Peyer's patch (tissue), 4 donors: ENCODE results near the gene FAM20B. TPM values are rescaled to one million over a fixed set of nuclear protein-coding genes. Genes with fewer than 3 reads are reported as not detected.

Experiments
- DNase-seq, 3 donors: peaks; one replicate each; pipeline ENCODE4 v3.0.0-alpha.2; 2017 to 2019
- H3K27ac ChIP-seq, 4 donors: fragments of 200-600 bp; sonication (generic); one replicate each; pipeline ENCODE4 v1.5.1; 2016 to 2019
- H3K27me3 ChIP-seq, 2 donors: fragments of 200-600 bp; sonication (generic); one replicate each; pipeline ENCODE4 v1.5.1; 2019
- H3K36me3 ChIP-seq, 3 donors: fragments of 200-600 bp; sonication (generic); one replicate each; pipeline ENCODE4 v1.5.1; 2016 to 2019
- H3K4me1 ChIP-seq, 4 donors: fragments of 200-600 bp; sonication (generic); one replicate each; pipeline ENCODE4 v1.5.1; 2016 to 2019
- H3K4me3 ChIP-seq, 4 donors: fragments of 200-600 bp; sonication (generic); 1 replicate in 3 of 4; 2 replicates in 1 of 4; pipeline ENCODE4 v1.5.1; 2016 to 2019; ENCODE audit warnings: mild to moderate bottlenecking in 1 of 4
- H3K9me3 ChIP-seq, 4 donors: fragments of 200-600 bp; sonication (generic); one replicate each; pipeline ENCODE4 v1.5.1; 2016 to 2019; ENCODE audit warnings: mild to moderate bottlenecking in 1 of 4
- CTCF ChIP-seq, 6 experiments: fragments of 450-650 bp in 4 of 6; fragments of 200-600 bp in 2 of 6; sonication (generic) in 1 of 6; IDR thresholded peaks; one replicate each; pipeline ENCODE4 v1.5.1; 2017 to 2019; ENCODE audit warnings: antibody characterized with exemption in 6 of 6, mild to moderate bottlenecking in 3 of 6, moderate library complexity in 1 of 6
- POLR2A ChIP-seq, 2 donors: fragments of 450-650 bp; IDR thresholded peaks; one replicate each; pipeline ENCODE4 v1.5.1; 2017; ENCODE audit warnings: antibody characterized with exemption in 2 of 2, mild to moderate bottlenecking in 2 of 2, moderate library complexity in 2 of 2
- total RNA-seq, 4 donors: library from RNA; depleted of rRNA; stranded (reverse); fragments of >200 nt; gene quantifications; one replicate each; pipeline ENCODE4 v1.1.0, GENCODE V29; 2016

Gene FAM20B
- total RNA-seq, 4 donors from 2014 or later, result 13.8 to 18.8 (median 17.2) TPM

GRCh38 chr1:179007233-179007632, 18.5 kb upstream of the FAM20B start:
- H3K9me3 ChIP-seq, result no peaks in the 10 kb centered on the region
- no peak overlapping the region for H3K27ac ChIP-seq
- no peaks in the 10 kb centered on the region for H3K27me3 ChIP-seq
- no peaks in the 10 kb centered on the region for H3K36me3 ChIP-seq
- DNase-seq, result no peak
- no peak for TF ChIP-seq CTCF (IDR thresholded peaks at IDR 0.05)
- TF ChIP-seq POLR2A (IDR thresholded peaks at IDR 0.05), result no peak
- no peak overlapping the region for H3K4me3 ChIP-seq
- peaks cover 3 to 8% (median 4%) of the 10 kb centered on the region in 4 donors for H3K4me1 ChIP-seq

- Histone ChIP-seq H3K27me3 (no peaks in the 10 kb centered on the region), H3K4me3 (no peak overlapping the region), H3K4me1 (no peaks in the 10 kb centered on the region), H3K9me3 (no peaks in the 10 kb centered on the region), H3K27ac (no peak overlapping the region), H3K36me3 (no peaks in the 10 kb centered on the region)
- DNase-seq, result no peak
- TF ChIP-seq POLR2A (IDR thresholded peaks at IDR 0.05) (no peak), CTCF (IDR thresholded peaks at IDR 0.05) (no peak)
Measured at GRCh38 chr1:179010671-179011070, 15.0 kb upstream of the FAM20B start.

- no peaks in the 10 kb centered on the region for H3K27me3 ChIP-seq
- DNase-seq, result no peak
- H3K9me3 ChIP-seq, result no peaks in the 10 kb centered on the region
- no peaks in the 10 kb centered on the region for H3K36me3 ChIP-seq
- TF ChIP-seq POLR2A (IDR thresholded peaks at IDR 0.05), result no peak
- no peak overlapping the region for H3K4me3 ChIP-seq
- no peak overlapping the region for H3K27ac ChIP-seq
- H3K4me1 ChIP-seq, result peaks cover 0 to 12% (median 2%) of the 10 kb centered on the region in 4 donors
Measured at GRCh38 chr1:179012038-179012437, 13.7 kb upstream of the FAM20B start.

- no peak overlapping the region for H3K27ac ChIP-seq
- no peaks in the 10 kb centered on the region for H3K9me3 ChIP-seq
- DNase-seq, result peak in 1 of 3 donors; percentile 26
- no peaks in the 10 kb centered on the region for H3K36me3 ChIP-seq
- no peak overlapping the region for H3K4me3 ChIP-seq
- H3K4me1 ChIP-seq, result peaks cover 0 to 15% (median 2%) of the 10 kb centered on the region in 4 donors
- no peaks in the 10 kb centered on the region for H3K27me3 ChIP-seq
- TF ChIP-seq POLR2A (IDR thresholded peaks at IDR 0.05) (no peak), CTCF (IDR thresholded peaks at IDR 0.05) (no peak)
Measured at GRCh38 chr1:179014123-179014522, 11.6 kb upstream of the FAM20B start.

GRCh38 chr1:179015396-179015795, 10.3 kb upstream of the FAM20B start:
- Histone ChIP-seq H3K36me3 (no peaks in the 10 kb centered on the region), H3K4me1 (peaks cover 0 to 15% (median 2%) of the 10 kb centered on the region in 4 donors), H3K27me3 (no peaks in the 10 kb centered on the region), H3K27ac (no peak overlapping the region), H3K9me3 (no peaks in the 10 kb centered on the region), H3K4me3 (no peak overlapping the region)
- no peak for DNase-seq
- TF ChIP-seq CTCF (IDR thresholded peaks at IDR 0.05) (no peak), POLR2A (IDR thresholded peaks at IDR 0.05) (no peak)

- H3K4me3 ChIP-seq, result peak overlapping the region in 3 of 4 donors; percentile 20 to 47 (median 41)
- H3K27ac ChIP-seq, result peak overlapping the region in 3 of 4 donors; percentile 76 to 87 (median 86)
- peak; percentile 29 to 97 (median 96) for DNase-seq
- H3K36me3 ChIP-seq, result no peaks in the 10 kb centered on the region
- H3K27me3 ChIP-seq, result no peaks in the 10 kb centered on the region
- peak; percentile 89 to 93 for TF ChIP-seq POLR2A (IDR thresholded peaks at IDR 0.05)
- no peak for TF ChIP-seq CTCF (IDR thresholded peaks at IDR 0.05)
- H3K4me1 ChIP-seq, result peaks cover 0 to 15% (median 2%) of the 10 kb centered on the region in 4 donors
- H3K9me3 ChIP-seq, result no peaks in the 10 kb centered on the region
Measured at GRCh38 chr1:179016706-179017382, 8.8 kb upstream of the FAM20B start.
